ENCODE results near the gene CNTNAP2. TPM values are rescaled to one million over a fixed set of nuclear protein-coding genes. Genes with fewer than 3 reads are reported as not detected.

CNTNAP2 gene
- total and polyA plus RNA-seq, 2 donors (not counting 1 experiment from before 2014, with no cell fraction given): not detected

DNA sequence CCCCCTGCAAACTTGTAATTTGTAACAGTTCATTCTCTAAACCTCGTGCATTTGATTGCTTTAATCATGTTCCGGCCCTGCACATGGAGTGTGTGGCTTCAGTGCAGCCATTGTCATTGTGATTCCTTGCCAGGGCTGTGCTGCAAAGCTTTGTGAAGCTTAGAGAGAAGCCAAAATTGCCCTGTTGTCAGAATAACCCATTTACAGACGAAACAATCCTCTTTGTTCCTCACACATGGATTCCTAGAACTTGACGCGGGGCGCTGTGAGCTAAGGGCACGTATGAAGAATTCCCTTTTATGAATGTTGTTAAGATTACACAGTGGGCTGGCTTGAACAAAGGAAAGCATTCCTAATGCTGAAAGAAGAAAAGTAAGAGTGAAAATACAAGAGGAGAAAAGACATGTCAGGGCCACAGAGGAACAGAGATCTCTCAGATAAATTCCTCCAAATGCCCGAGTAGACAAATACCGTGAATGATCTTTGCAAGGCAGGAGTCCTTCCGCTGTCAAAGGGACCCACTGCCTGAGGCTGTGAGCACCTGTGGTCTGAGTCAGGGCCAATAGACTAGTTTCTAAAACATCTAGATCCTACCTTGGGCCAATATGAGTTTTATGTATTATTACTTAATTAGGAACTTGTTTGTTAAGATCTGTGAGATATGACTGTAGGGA lies 2268.5 kb downstream of the CNTNAP2 start:
- Histone ChIP-seq H3K36me3 (ENCODE audit: control insufficient read depth, insufficient read depth, low read length) (no peaks in the 10 kb centered on the region), H3K4me2 (ENCODE audit: extremely low read depth, insufficient read depth, low read length) (no peak overlapping the region), H2AFZ (ENCODE audit: low read length) (no peak overlapping the region), H3K9ac (ENCODE audit: insufficient read depth, low read length) (no peak overlapping the region), H3K9me3 (ENCODE audit: control insufficient read depth, insufficient read depth, low read depth, low read length) (no peaks in the 10 kb centered on the region), H3K4me3 (replicated peaks in 1 of 4; ENCODE audit: control extremely low read depth in 1 of 4, insufficient read depth in 1 of 4, low read depth in 3 of 4, low read length in 4 of 4) (no peak overlapping the region), H3K4me1 (ENCODE audit: control insufficient read depth, extremely low read depth, insufficient read depth, low read length) (no peaks in the 10 kb centered on the region), H3K27me3 (ENCODE audit: control insufficient read depth, insufficient read depth, low read length) (no peaks in the 10 kb centered on the region), H3K27ac (ENCODE audit: insufficient read depth, low read length) (no peak overlapping the region), H3K79me2 (ENCODE audit: control insufficient read depth, insufficient read depth, low read length) (no peaks in the 10 kb centered on the region), H4K20me1 (ENCODE audit: control insufficient read depth, extremely low read depth, insufficient read depth, low read length) (no peaks in the 10 kb centered on the region)
- DNase-seq (ENCODE audit: low read depth in 2 of 2): no peak
- TF ChIP-seq, protein P1, sequence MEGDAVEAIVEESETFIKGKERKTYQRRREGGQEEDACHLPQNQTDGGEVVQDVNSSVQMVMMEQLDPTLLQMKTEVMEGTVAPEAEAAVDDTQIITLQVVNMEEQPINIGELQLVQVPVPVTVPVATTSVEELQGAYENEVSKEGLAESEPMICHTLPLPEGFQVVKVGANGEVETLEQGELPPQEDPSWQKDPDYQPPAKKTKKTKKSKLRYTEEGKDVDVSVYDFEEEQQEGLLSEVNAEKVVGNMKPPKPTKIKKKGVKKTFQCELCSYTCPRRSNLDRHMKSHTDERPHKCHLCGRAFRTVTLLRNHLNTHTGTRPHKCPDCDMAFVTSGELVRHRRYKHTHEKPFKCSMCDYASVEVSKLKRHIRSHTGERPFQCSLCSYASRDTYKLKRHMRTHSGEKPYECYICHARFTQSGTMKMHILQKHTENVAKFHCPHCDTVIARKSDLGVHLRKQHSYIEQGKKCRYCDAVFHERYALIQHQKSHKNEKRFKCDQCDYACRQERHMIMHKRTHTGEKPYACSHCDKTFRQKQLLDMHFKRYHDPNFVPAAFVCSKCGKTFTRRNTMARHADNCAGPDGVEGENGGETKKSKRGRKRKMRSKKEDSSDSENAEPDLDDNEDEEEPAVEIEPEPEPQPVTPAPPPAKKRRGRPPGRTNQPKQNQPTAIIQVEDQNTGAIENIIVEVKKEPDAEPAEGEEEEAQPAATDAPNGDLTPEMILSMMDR (conservative IDR thresholded peaks at IDR 0.05 in 1 of 2, IDR thresholded peaks at IDR 0.05 in 1 of 2; ENCODE audit: low read depth in 1 of 2, low read length in 2 of 2): no peak
- no peak for TF ChIP-seq EZH2 (IDR thresholded peaks at IDR 0.05; ENCODE audit: low read length, missing control alignments)

DNA sequence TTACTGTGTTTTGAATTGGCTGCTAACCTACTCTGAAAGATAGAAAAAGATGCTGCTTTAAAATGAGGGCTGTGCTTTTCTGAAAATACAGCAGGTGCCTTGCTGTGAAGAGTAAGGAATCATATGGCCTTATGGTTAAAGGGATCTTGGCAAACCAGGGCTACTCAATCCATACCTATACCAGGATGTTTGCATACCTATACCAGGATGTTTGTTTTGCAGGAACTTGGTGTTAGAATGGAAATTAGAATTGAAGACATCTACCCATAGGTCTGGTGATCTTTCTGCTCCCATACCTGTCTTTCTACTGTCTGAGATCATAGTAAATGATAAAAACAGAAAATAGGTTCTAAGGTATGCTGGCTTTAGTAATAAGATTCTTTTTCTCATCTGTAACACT lies 2273.8 kb downstream of the CNTNAP2 start:
- Histone ChIP-seq H3K27me3 (ENCODE audit: control insufficient read depth, insufficient read depth, low read length) (no peaks in the 10 kb centered on the region), H3K4me2 (ENCODE audit: extremely low read depth, insufficient read depth, low read length) (no peak overlapping the region), H2AFZ (ENCODE audit: low read length) (no peak overlapping the region), H3K9me3 (ENCODE audit: control insufficient read depth, insufficient read depth, low read depth, low read length) (no peaks in the 10 kb centered on the region), H3K9ac (ENCODE audit: insufficient read depth, low read length) (no peak overlapping the region), H3K36me3 (ENCODE audit: control insufficient read depth, insufficient read depth, low read length) (no peaks in the 10 kb centered on the region), H4K20me1 (ENCODE audit: control insufficient read depth, extremely low read depth, insufficient read depth, low read length) (no peaks in the 10 kb centered on the region), H3K4me3 (replicated peaks in 1 of 4; ENCODE audit: control extremely low read depth in 1 of 4, insufficient read depth in 1 of 4, low read depth in 3 of 4, low read length in 4 of 4) (no peak overlapping the region), H3K4me1 (ENCODE audit: control insufficient read depth, extremely low read depth, insufficient read depth, low read length) (no peaks in the 10 kb centered on the region), H3K27ac (ENCODE audit: insufficient read depth, low read length) (no peak overlapping the region), H3K79me2 (ENCODE audit: control insufficient read depth, insufficient read depth, low read length) (no peaks in the 10 kb centered on the region)
- TF ChIP-seq, protein P1 (conservative IDR thresholded peaks at IDR 0.05 in 1 of 2, IDR thresholded peaks at IDR 0.05 in 1 of 2; ENCODE audit: low read depth in 1 of 2, low read length in 2 of 2): no peak
- TF ChIP-seq EZH2 (IDR thresholded peaks at IDR 0.05; ENCODE audit: low read length, missing control alignments): no peak
- no peak for DNase-seq (ENCODE audit: low read depth in 2 of 2)

DNA sequence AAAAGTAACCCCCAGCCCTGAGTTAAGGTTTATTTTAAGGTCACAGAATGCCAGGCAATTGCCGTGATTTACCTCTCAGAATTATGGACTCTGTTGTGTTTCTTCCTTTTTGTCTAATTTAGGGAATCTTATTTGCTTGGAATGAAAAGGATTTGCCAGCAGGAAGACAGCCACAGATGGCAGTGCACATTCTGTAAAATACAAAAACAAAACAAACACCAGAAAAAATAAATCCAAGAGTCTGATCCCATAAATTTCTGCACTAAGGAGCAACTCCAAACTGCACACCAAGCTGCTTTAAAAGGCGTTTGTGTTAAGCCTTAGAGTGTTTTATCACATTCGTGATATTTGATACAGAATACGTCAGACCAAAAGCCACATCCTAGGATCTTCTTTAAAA lies 2275.0 kb downstream of the CNTNAP2 start:
- Histone ChIP-seq H3K27ac (ENCODE audit: insufficient read depth, low read length) (no peak overlapping the region), H3K4me2 (ENCODE audit: extremely low read depth, insufficient read depth, low read length) (no peak overlapping the region), H3K9me3 (ENCODE audit: control insufficient read depth, insufficient read depth, low read depth, low read length) (no peaks in the 10 kb centered on the region), H3K4me1 (ENCODE audit: control insufficient read depth, extremely low read depth, insufficient read depth, low read length) (no peaks in the 10 kb centered on the region), H3K9ac (ENCODE audit: insufficient read depth, low read length) (no peak overlapping the region), H2AFZ (ENCODE audit: low read length) (no peak overlapping the region), H3K4me3 (replicated peaks in 1 of 4; ENCODE audit: control extremely low read depth in 1 of 4, insufficient read depth in 1 of 4, low read depth in 3 of 4, low read length in 4 of 4) (no peak overlapping the region), H4K20me1 (ENCODE audit: control insufficient read depth, extremely low read depth, insufficient read depth, low read length) (no peaks in the 10 kb centered on the region), H3K27me3 (ENCODE audit: control insufficient read depth, insufficient read depth, low read length) (no peaks in the 10 kb centered on the region), H3K36me3 (ENCODE audit: control insufficient read depth, insufficient read depth, low read length) (no peaks in the 10 kb centered on the region), H3K79me2 (ENCODE audit: control insufficient read depth, insufficient read depth, low read length) (no peaks in the 10 kb centered on the region)
- DNase-seq (ENCODE audit: low read depth in 2 of 2): no peak
- TF ChIP-seq EZH2 (IDR thresholded peaks at IDR 0.05; ENCODE audit: low read length, missing control alignments): no peak
- TF ChIP-seq, protein P1 (conservative IDR thresholded peaks at IDR 0.05 in 1 of 2, IDR thresholded peaks at IDR 0.05 in 1 of 2; ENCODE audit: low read depth in 1 of 2, low read length in 2 of 2): no peak

All from fibroblast of lung (primary cell).